B cell (primary cell): Measurements from ENCODE around the gene NIN. TPM values are rescaled to one million over a fixed set of nuclear protein-coding genes. Genes with fewer than 3 reads are reported as not detected.
A peak's percentile ranks its signal among the peaks of the same experiment; 100 is the strongest.

Source experiments
- ATAC-seq: fragments of 200-7000 bp; cut with Tn5 transposase; one replicate; pipeline ENCODE4 v1.10.0; 2021; ENCODE audit warnings: low read depth, mild to moderate bottlenecking, moderate number of reproducible peaks, moderate library complexity
- CTCF ChIA-PET: fragments of 350-600 bp; sonication (Branson Sonifier 250); formaldehyde crosslinking; loops from one replicate; lab custom pipeline; 2021; ENCODE audit warnings: antibody characterized with exemption, inconsistent platforms; lab: Charles Lee
- POLR2A ChIA-PET: fragments of 350-600 bp; sonication (Branson Sonifier 250); formaldehyde crosslinking; loops from one replicate; lab custom pipeline; 2021; ENCODE audit warnings: antibody characterized with exemption; lab: Charles Lee
- DNase-seq: peaks from one replicate; pipeline ENCODE4 v3.0.0; 2013
- H2AFZ ChIP-seq: 2 replicates; pipeline ENCODE4 v1.6.1; 2012; ENCODE audit warnings: mild to moderate bottlenecking, low read depth, low read length; ENCODE audit not compliant: insufficient read depth, poor library complexity, severe bottlenecking
- H3K27ac ChIP-seq, 2 donors: 1 replicate in 1 of 2; 2 replicates in 1 of 2; pipeline ENCODE4 v1.5.1; 2012 to 2013; ENCODE audit warnings: low read length in 2 of 2, mild to moderate bottlenecking in 2 of 2, moderate library complexity in 1 of 2
- H3K27me3 ChIP-seq, 4 experiments: fragments of 200-600 bp in 1 of 4; sonication (generic) in 1 of 4; replicated peaks in 1 of 4; 1 replicate in 2 of 4; 2 replicates in 2 of 4; pipeline versions ENCODE4 v1.6.1 to v1.7.0; 2013 to 2016; ENCODE audit warnings: low read length in 3 of 4, mild to moderate bottlenecking in 2 of 4, mixed read lengths in 1 of 4, moderate library complexity in 1 of 4; ENCODE audit not compliant: insufficient read depth in 4 of 4, control insufficient read depth in 3 of 4; ENCODE audit errors: control extremely low read depth in 1 of 4
- H3K36me3 ChIP-seq, 2 experiments: replicated peaks in 1 of 2; 1 replicate in 1 of 2; 2 replicates in 1 of 2; pipeline versions ENCODE4 v1.6.1 to v1.7.1; 2013; ENCODE audit warnings: low read length in 1 of 2; ENCODE audit not compliant: insufficient read depth in 2 of 2, control insufficient read depth in 1 of 2; ENCODE audit errors: control extremely low read depth in 1 of 2, extremely low read depth in 1 of 2
- H3K4me1 ChIP-seq, 2 donors: fragments of 200-600 bp in 1 of 2; sonication (generic) in 1 of 2; 1 replicate in 1 of 2; 2 replicates in 1 of 2; pipeline versions ENCODE4 v1.5.1 to v1.6.1; 2013 to 2017; ENCODE audit warnings: low read length in 2 of 2; ENCODE audit not compliant: control insufficient read depth in 2 of 2, insufficient read depth in 2 of 2
- H3K4me2 ChIP-seq: replicated peaks from 2 replicates; pipeline ENCODE3; 2012; ENCODE audit warnings: mild to moderate bottlenecking, low read depth, low read length; ENCODE audit not compliant: poor library complexity, severe bottlenecking
- H3K4me3 ChIP-seq, 5 experiments: fragments of 200-600 bp in 1 of 5; sonication (generic) in 1 of 5; 1 replicate in 3 of 5; 2 replicates in 2 of 5; pipeline versions ENCODE4 v1.5.1 to v1.7.0; 2011 to 2016; ENCODE audit warnings: low read length in 4 of 5, mild to moderate bottlenecking in 4 of 5, low read depth in 2 of 5, control low read depth in 1 of 5, moderate library complexity in 1 of 5; ENCODE audit not compliant: insufficient read depth in 1 of 5; ENCODE audit errors: control extremely low read depth in 1 of 5, extremely low read depth in 1 of 5
- H3K79me2 ChIP-seq: fragments of 200-600 bp; sonication (generic); one replicate; pipeline ENCODE4 v1.6.0; 2016; ENCODE audit warnings: low read length; ENCODE audit not compliant: control insufficient read depth, insufficient read depth
- H3K9ac ChIP-seq: fragments of 200-600 bp; sonication (generic); 2 replicates; pipeline ENCODE4 v1.6.1; 2017; ENCODE audit warnings: mild to moderate bottlenecking, low read length, moderate library complexity
- H3K9me3 ChIP-seq, 3 donors: one replicate each; pipeline versions ENCODE4 v1.6.1 to v1.7.1; 2013; ENCODE audit warnings: low read length in 2 of 3; ENCODE audit not compliant: control insufficient read depth in 2 of 3, insufficient read depth in 1 of 3; ENCODE audit errors: control extremely low read depth in 1 of 3
- H4K20me1 ChIP-seq: 2 replicates; pipeline ENCODE4 v1.6.0; 2012; ENCODE audit warnings: mild to moderate bottlenecking, low read length; ENCODE audit not compliant: insufficient read depth, control insufficient read depth, poor library complexity, severe bottlenecking
- H3K27ac Mint-ChIP-seq: one replicate; pipeline ENCODE4 v1.8.0; 2021; ENCODE audit warnings: mixed read lengths
- H3K27me3 Mint-ChIP-seq: one replicate; pipeline ENCODE4 v1.8.0; 2021; ENCODE audit warnings: mixed read lengths
- H3K4me1 Mint-ChIP-seq: one replicate; pipeline ENCODE4 v1.8.0; 2021; ENCODE audit warnings: mixed read lengths
- H3K4me3 Mint-ChIP-seq: one replicate; pipeline ENCODE4 v1.8.0; 2021; ENCODE audit warnings: mixed read lengths
- H3K9me3 Mint-ChIP-seq: one replicate; pipeline ENCODE4 v1.8.0; 2022; ENCODE audit warnings: mixed read lengths; ENCODE audit not compliant: insufficient read depth
- CTCF ChIP-seq: fragments of 200-600 bp; IDR thresholded peaks from one replicate; pipeline ENCODE4 v1.8.0; 2022; ENCODE audit warnings: antibody characterized with exemption, mild to moderate bottlenecking
- EZH2 ChIP-seq: IDR thresholded peaks from 2 replicates; pipeline ENCODE4 v1.6.1; 2012; ENCODE audit warnings: borderline replicate concordance, low read depth, mild to moderate bottlenecking, moderate library complexity, low read length; ENCODE audit not compliant: insufficient read depth, poor library complexity, severe bottlenecking
- WGBS: methylation state at CpG from one replicate; pipeline ENCODE4 v1.1.5; 2013; ENCODE audit warnings: missing lambda C conversion rate; ENCODE audit not compliant: insufficient coverage; 5-methylcytosine and 5-hydroxymethylcytosine counted together
- intact Hi-C: fragments of 100-400 bp; cut with micrococcal nuclease; formaldehyde crosslinking; loops from one replicate; pipeline ENCODE4 v1.10.0; 2022
- polyA plus RNA-seq: library from polyadenylated mRNA; depleted of rRNA; stranded (reverse); fragments of >200 nt; gene quantifications from 2 replicates; pipeline ENCODE4 v1.2.3, GENCODE V29; 2012
- total RNA-seq, 2 donors: library from RNA; stranded (reverse); fragments of 120-200 nt in 1 of 2; gene quantifications; 1 replicate in 1 of 2; 2 replicates in 1 of 2; pipeline versions ENCODE4 v1.2.3 to v1.2.4, GENCODE V29; 2013 to 2022

Gene NIN
- total and polyA plus RNA-seq, 2 donors (not counting 1 experiment from before 2014, with no cell fraction given) = 25.4 to 219 TPM

- H4K20me1 ChIP-seq = peaks cover 16% of the 10 kb centered on the region
- H3K4me2 ChIP-seq = peak overlapping the region; percentile 72
- 82% methylated on average over 7 of the region's 7 CpGs for WGBS
- POLR2A ChIA-PET = no interaction called here
- intact Hi-C loops = loop anchor here (2.0 kb wide), 1 partner anchor 18 kb away; no protein-coding TSS in a partner anchor
- TF ChIP-seq CTCF = no peak
- TF ChIP-seq EZH2 = no peak
- H2AFZ ChIP-seq = no peak overlapping the region
- H3K27ac Mint-ChIP-seq = peak overlapping the region; percentile 81
- H3K4me3 ChIP-seq = no peak overlapping the region
- H3K9ac ChIP-seq = no peak overlapping the region
- ATAC-seq (no peak), DNase-seq (no peak)
- H3K4me1 Mint-ChIP-seq = peaks cover 91% of the 10 kb centered on the region
- no peaks in the 10 kb centered on the region for H3K9me3 ChIP-seq
- CTCF ChIA-PET = interaction anchor here (0.6 to 16.8 kb wide), 6 partner anchors 9 to 67 kb away, joined by 3 to 178 read pairs (median 14); no protein-coding TSS in a partner anchor
- H3K27me3 ChIP-seq = no peaks in the 10 kb centered on the region
- peaks cover 85% of the 10 kb centered on the region in 2 donors for H3K4me1 ChIP-seq
- H3K4me3 Mint-ChIP-seq = peak overlapping the region; percentile 63
- no peaks in the 10 kb centered on the region for H3K27me3 Mint-ChIP-seq
- no peaks in the 10 kb centered on the region for H3K9me3 Mint-ChIP-seq
- H3K79me2 ChIP-seq = peaks cover 76% of the 10 kb centered on the region
- peak overlapping the region in 1 of 2 donors; percentile 91 for H3K27ac ChIP-seq
- H3K36me3 ChIP-seq = peaks cover 0 to 20% of the 10 kb centered on the region in 2 experiments
Observed at GRCh38 chr14:50795142-50795541, 35.8 kb downstream of the NIN start.

GRCh38 chr14:50794068-50794645, 36.8 kb downstream of the NIN start:
- Histone ChIP-seq H3K4me3 (peak overlapping the region in 1 of 5 experiments; percentile 16), H3K4me1 (peaks cover 95% of the 10 kb centered on the region in 2 donors), H3K4me2 (peak overlapping the region; percentile 72), H3K9me3 (no peaks in the 10 kb centered on the region), H3K9ac (peak overlapping the region; percentile 24), H3K36me3 (peaks cover 0 to 15% of the 10 kb centered on the region in 2 experiments), H3K79me2 (peaks cover 68% of the 10 kb centered on the region), H3K27ac (peak overlapping the region; percentile 66 to 91), H2AFZ (no peak overlapping the region), H4K20me1 (peaks cover 16% of the 10 kb centered on the region), H3K27me3 (no peaks in the 10 kb centered on the region)
- ChIA-PET CTCF (interaction anchor here (0.7 to 16.8 kb wide), 8 partner anchors 13 to 68 kb away, joined by 3 to 178 read pairs (median 6); no protein-coding TSS in a partner anchor), POLR2A (interaction anchor here (0.6 to 4.4 kb wide), 3 partner anchors 29 to 765 kb away, joined by 4 to 16 read pairs (median 6); partner anchors contain the start of gene NIN)
- 48% methylated on average over 4 of the region's 8 CpGs for WGBS
- no peaks in the 10 kb centered on the region for H3K27me3 Mint-ChIP-seq
- H3K9me3 Mint-ChIP-seq = no peaks in the 10 kb centered on the region
- ATAC-seq = no peak
- intact Hi-C loops = loop anchor here (2.0 to 5.0 kb wide), 2 partner anchors 19 to 37 kb away; no protein-coding TSS in a partner anchor
- peaks cover 97% of the 10 kb centered on the region for H3K4me1 Mint-ChIP-seq
- TF ChIP-seq EZH2 = no peak
- no peak for TF ChIP-seq CTCF
- DNase-seq = peak; percentile 50
- H3K4me3 Mint-ChIP-seq = peak overlapping the region; percentile 87
- H3K27ac Mint-ChIP-seq = peak overlapping the region; percentile 93
